Loucy (cell line): Measurements from ENCODE around the gene ZNF598.

Experiments used
- EZH2phosphoT487 ChIP-seq: fragments of 200-600 bp; IDR thresholded peaks from 2 replicates; pipeline ENCODE4 v1.6.1; 2018; ENCODE audit warnings: antibody characterized with exemption, mild to moderate bottlenecking, moderate library complexity, borderline replicate concordance
- TF ChIP-seq, protein P1 (sequence below): fragments of 200-600 bp; sonication (generic); conservative IDR thresholded peaks from 2 replicates; pipeline ENCODE4 v1.5.1; 2014; ENCODE audit warnings: mild to moderate bottlenecking, antibody characterized with exemption, low read length

DNA sequence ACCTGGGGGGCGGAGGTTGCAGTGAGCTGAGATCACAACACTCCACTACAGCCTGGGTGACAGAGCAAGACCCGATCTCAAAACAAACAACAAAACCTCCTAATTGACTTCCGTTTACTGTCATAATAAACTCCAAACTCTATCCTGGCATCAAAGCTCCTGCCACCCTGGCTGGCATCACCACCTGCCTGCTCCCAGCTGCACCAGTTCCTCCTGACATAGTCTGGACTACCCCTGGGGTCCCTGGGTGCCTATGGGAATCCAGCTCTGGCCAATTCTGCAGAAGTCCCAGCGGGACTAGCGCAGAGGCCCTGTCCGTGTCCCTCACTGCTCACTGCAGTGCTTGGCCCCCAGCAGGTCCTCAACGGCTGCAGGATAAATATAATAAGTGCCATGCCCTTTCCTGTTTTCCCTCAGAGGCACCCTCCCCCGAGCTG, 37.3 kb upstream of the ZNF598 start:
- TF ChIP-seq EZH2phosphoT487: no peak
- TF ChIP-seq, protein P1, sequence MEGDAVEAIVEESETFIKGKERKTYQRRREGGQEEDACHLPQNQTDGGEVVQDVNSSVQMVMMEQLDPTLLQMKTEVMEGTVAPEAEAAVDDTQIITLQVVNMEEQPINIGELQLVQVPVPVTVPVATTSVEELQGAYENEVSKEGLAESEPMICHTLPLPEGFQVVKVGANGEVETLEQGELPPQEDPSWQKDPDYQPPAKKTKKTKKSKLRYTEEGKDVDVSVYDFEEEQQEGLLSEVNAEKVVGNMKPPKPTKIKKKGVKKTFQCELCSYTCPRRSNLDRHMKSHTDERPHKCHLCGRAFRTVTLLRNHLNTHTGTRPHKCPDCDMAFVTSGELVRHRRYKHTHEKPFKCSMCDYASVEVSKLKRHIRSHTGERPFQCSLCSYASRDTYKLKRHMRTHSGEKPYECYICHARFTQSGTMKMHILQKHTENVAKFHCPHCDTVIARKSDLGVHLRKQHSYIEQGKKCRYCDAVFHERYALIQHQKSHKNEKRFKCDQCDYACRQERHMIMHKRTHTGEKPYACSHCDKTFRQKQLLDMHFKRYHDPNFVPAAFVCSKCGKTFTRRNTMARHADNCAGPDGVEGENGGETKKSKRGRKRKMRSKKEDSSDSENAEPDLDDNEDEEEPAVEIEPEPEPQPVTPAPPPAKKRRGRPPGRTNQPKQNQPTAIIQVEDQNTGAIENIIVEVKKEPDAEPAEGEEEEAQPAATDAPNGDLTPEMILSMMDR: no peak
